ENCODE data around the gene CCDC187.

- TF ChIP-seq, protein P1, sequence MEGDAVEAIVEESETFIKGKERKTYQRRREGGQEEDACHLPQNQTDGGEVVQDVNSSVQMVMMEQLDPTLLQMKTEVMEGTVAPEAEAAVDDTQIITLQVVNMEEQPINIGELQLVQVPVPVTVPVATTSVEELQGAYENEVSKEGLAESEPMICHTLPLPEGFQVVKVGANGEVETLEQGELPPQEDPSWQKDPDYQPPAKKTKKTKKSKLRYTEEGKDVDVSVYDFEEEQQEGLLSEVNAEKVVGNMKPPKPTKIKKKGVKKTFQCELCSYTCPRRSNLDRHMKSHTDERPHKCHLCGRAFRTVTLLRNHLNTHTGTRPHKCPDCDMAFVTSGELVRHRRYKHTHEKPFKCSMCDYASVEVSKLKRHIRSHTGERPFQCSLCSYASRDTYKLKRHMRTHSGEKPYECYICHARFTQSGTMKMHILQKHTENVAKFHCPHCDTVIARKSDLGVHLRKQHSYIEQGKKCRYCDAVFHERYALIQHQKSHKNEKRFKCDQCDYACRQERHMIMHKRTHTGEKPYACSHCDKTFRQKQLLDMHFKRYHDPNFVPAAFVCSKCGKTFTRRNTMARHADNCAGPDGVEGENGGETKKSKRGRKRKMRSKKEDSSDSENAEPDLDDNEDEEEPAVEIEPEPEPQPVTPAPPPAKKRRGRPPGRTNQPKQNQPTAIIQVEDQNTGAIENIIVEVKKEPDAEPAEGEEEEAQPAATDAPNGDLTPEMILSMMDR (IDR thresholded peaks at IDR 0.05), result no peak
- TF ChIP-seq POLR2A (IDR thresholded peaks at IDR 0.05), result no peak
Observed at GRCh38 chr9:136295055-136295454, 8.8 kb downstream of the CCDC187 start.

All from uterus (tissue), 2 donors.